ENCODE results near the gene DRAXIN.

DRAXIN gene

GRCh38 chr1:11765661-11766428, 74.3 kb downstream of the DRAXIN start:
- DNase-seq (ENCODE audit: low read depth): no peak
- TF ChIP-seq CTCF (IDR thresholded peaks at IDR 0.05; ENCODE audit: control insufficient read depth, extremely low read depth, insufficient read depth): no peak
- no peak overlapping the region for H3K4me3 ChIP-seq (ENCODE audit: low read depth, low read length)

- no peak overlapping the region for H3K4me3 ChIP-seq (ENCODE audit: low read depth, low read length)
- TF ChIP-seq CTCF (IDR thresholded peaks at IDR 0.05; ENCODE audit: control insufficient read depth, extremely low read depth, insufficient read depth): no peak
- no peak for DNase-seq (ENCODE audit: low read depth)
Measured at GRCh38 chr1:11766429-11766776, 74.9 kb downstream of the DRAXIN start.

GRCh38 chr1:11767922-11768704, 76.6 kb downstream of the DRAXIN start:
- H3K4me3 ChIP-seq (ENCODE audit: low read depth, low read length): no peak overlapping the region
- no peak for DNase-seq (ENCODE audit: low read depth)
- TF ChIP-seq CTCF (IDR thresholded peaks at IDR 0.05; ENCODE audit: control insufficient read depth, extremely low read depth, insufficient read depth): no peak

- no peak for DNase-seq (ENCODE audit: low read depth)
- TF ChIP-seq CTCF (IDR thresholded peaks at IDR 0.05; ENCODE audit: control insufficient read depth, extremely low read depth, insufficient read depth): no peak
- no peak overlapping the region for H3K4me3 ChIP-seq (ENCODE audit: low read depth, low read length)
Measured at GRCh38 chr1:11768821-11769220, 77.3 kb downstream of the DRAXIN start.

GRCh38 chr1:11769274-11769673, 77.8 kb downstream of the DRAXIN start:
- H3K4me3 ChIP-seq (ENCODE audit: low read depth, low read length): no peak overlapping the region
- no peak for DNase-seq (ENCODE audit: low read depth)
- no peak for TF ChIP-seq CTCF (IDR thresholded peaks at IDR 0.05; ENCODE audit: control insufficient read depth, extremely low read depth, insufficient read depth)

- H3K4me3 ChIP-seq (ENCODE audit: low read depth, low read length): no peak overlapping the region
- no peak for DNase-seq (ENCODE audit: low read depth)
- TF ChIP-seq CTCF (IDR thresholded peaks at IDR 0.05; ENCODE audit: control insufficient read depth, extremely low read depth, insufficient read depth): no peak
Measured at GRCh38 chr1:11770011-11770410, 78.5 kb downstream of the DRAXIN start.
